Activated CD4-positive, alpha-beta T cell treated with anti-CD3 and anti-CD28 coated beads, Interleukin-2, amount 50 U/mL, for 48 hours (primary cell): Measurements from ENCODE around the gene MERTK.
A peak's percentile ranks its signal among the peaks of the same experiment; 100 is the strongest.
"Not testable (repeated sequence)": the region's sequence is repeated elsewhere in the genome, so short reads cannot be mapped to it uniquely, and the experiment has no call there.

Experiments
- DNase-seq, 2 experiments: peaks; one replicate each; pipeline ENCODE4 v3.0.0-alpha.2; 2020

MERTK gene

GRCh38 chr2:112048887-112049286 lies 150.5 kb downstream of the MERTK start:
- DNase-seq: peak in 1 of 2 experiments; percentile 10

- DNase-seq: no peak
Observed at GRCh38 chr2:112050316-112050715, 151.9 kb downstream of the MERTK start.

GRCh38 chr2:112053917-112054846 lies 155.8 kb downstream of the MERTK start:
- DNase-seq: peak; percentile 98 to 99

GRCh38 chr2:112054847-112055729 lies 156.7 kb downstream of the MERTK start, which contains the start of gene TMEM87B:
TSS of gene TMEM87B (plus strand) at chr2:112055269. CDS start at chr2:112055592, 323 bp downstream.
- DNase-seq: peak; percentile 97 to 98

GRCh38 chr2:112055730-112056625 lies 157.6 kb downstream of the MERTK start:
- peak; percentile 40 to 50 for DNase-seq

GRCh38 chr2:112056626-112056987 lies 158.2 kb downstream of the MERTK start:
- DNase-seq: no peak

GRCh38 chr2:112059671-112060070 lies 161.3 kb downstream of the MERTK start:
- no peak for DNase-seq

- DNase-seq: no peak
Observed at GRCh38 chr2:112061299-112061698, 162.9 kb downstream of the MERTK start.

GRCh38 chr2:112061840-112062239 lies 163.4 kb downstream of the MERTK start:
- peak; percentile 15 to 29 for DNase-seq

- DNase-seq: peak in 1 of 2 experiments; percentile 10
Observed at GRCh38 chr2:112062894-112063293, 164.5 kb downstream of the MERTK start.

GRCh38 chr2:112065486-112065885 lies 167.1 kb downstream of the MERTK start:
- DNase-seq: no peak

- no peak for DNase-seq
Observed at GRCh38 chr2:112065966-112066365, 167.6 kb downstream of the MERTK start.

GRCh38 chr2:112069794-112070193 lies 171.4 kb downstream of the MERTK start:
- not testable (repeated sequence) for DNase-seq

- DNase-seq: no peak
Observed at GRCh38 chr2:112073875-112074274, 175.5 kb downstream of the MERTK start.

GRCh38 chr2:112074506-112074905 lies 176.1 kb downstream of the MERTK start:
- no peak for DNase-seq

- no peak for DNase-seq
Observed at GRCh38 chr2:112075490-112076260, 177.3 kb downstream of the MERTK start.

GRCh38 chr2:112077814-112078213 lies 179.4 kb downstream of the MERTK start:
- no peak for DNase-seq
